Sigmoid colon (tissue), 7 donors: ENCODE measurements around the gene PDE4D. TPM values are rescaled to one million over a fixed set of nuclear protein-coding genes. Genes with fewer than 3 reads are reported as not detected.

Experiments used
- DNase-seq: peaks from one replicate; pipeline ENCODE4 v3.0.0-alpha.2; 2019
- H3K27ac ChIP-seq, 4 donors: fragments of 200-600 bp; sonication (generic); one replicate each; pipeline ENCODE4 v1.5.1; 2016 to 2019; ENCODE audit warnings: mild to moderate bottlenecking in 1 of 4
- H3K27me3 ChIP-seq, 3 donors: fragments of 200-600 bp; sonication (generic); one replicate each; pipeline ENCODE4 v1.5.1; 2019; ENCODE audit warnings: mild to moderate bottlenecking in 1 of 3
- H3K36me3 ChIP-seq, 4 donors: fragments of 200-600 bp; sonication (generic); one replicate each; pipeline ENCODE4 v1.5.1; 2016 to 2019
- H3K4me1 ChIP-seq, 4 donors: fragments of 200-600 bp; sonication (generic); one replicate each; pipeline ENCODE4 v1.5.1; 2017 to 2019
- H3K4me3 ChIP-seq, 4 donors: fragments of 200-600 bp; sonication (generic); one replicate each; pipeline ENCODE4 v1.5.1; 2017 to 2019; ENCODE audit warnings: mild to moderate bottlenecking in 2 of 4, moderate library complexity in 1 of 4
- H3K9me3 ChIP-seq, 4 donors: fragments of 200-600 bp in 3 of 4; sonication (generic) in 3 of 4; one replicate each; pipeline versions ENCODE4 v1.5.1 to v1.6.1; 2013 to 2019
- CTCF ChIP-seq, 4 experiments: fragments of 450-650 bp in 3 of 4; fragments of 200-600 bp in 1 of 4; IDR thresholded peaks; one replicate each; pipeline ENCODE4 v1.5.1; 2016 to 2019; ENCODE audit warnings: antibody characterized with exemption in 4 of 4, mild to moderate bottlenecking in 3 of 4, moderate library complexity in 2 of 4
- EP300 ChIP-seq, 4 donors: sonication (generic); formaldehyde crosslinking; IDR thresholded peaks; one replicate each; pipeline ENCODE4 v1.6.1; 2017; ENCODE audit warnings: antibody characterized with exemption in 4 of 4
- POLR2A ChIP-seq, 2 donors: fragments of 450-650 bp; IDR thresholded peaks; one replicate each; pipeline ENCODE4 v1.6.1; 2016; ENCODE audit warnings: antibody characterized with exemption in 2 of 2, mild to moderate bottlenecking in 2 of 2, moderate library complexity in 2 of 2
- POLR2AphosphoS5 ChIP-seq, 4 donors: sonication (generic); formaldehyde crosslinking; IDR thresholded peaks; one replicate each; pipeline ENCODE4 v1.6.1; 2017; ENCODE audit warnings: antibody characterized with exemption in 4 of 4
- WGBS, 2 donors: extraction: QIAGEN DNeasy Blood & Tissue Kit; methylation state at CpG; one replicate each; pipeline ENCODE4 v1.1.7; 2013; 5-methylcytosine and 5-hydroxymethylcytosine counted together
- intact Hi-C: fragments of 100-400 bp; cut with DNase I; formaldehyde crosslinking; loops from one replicate; pipeline ENCODE4 v1.15.1; 2023
- polyA plus RNA-seq, 3 donors: library from polyadenylated mRNA; stranded (reverse); fragments of 200-250 nt; gene quantifications; one replicate each; pipeline ENCODE4 v1.2.3, GENCODE V29; 2013
- total RNA-seq, 4 donors: library from RNA; depleted of rRNA; stranded (reverse); fragments of >200 nt; gene quantifications; one replicate each; pipeline ENCODE4 v1.1.0, GENCODE V29; 2016
- donor health status: healthy with polysubstance abuse.
- donor health status: Bipolar disorder and iron deficiency.
- donor health status: healthy.

The PDE4D gene
- total and polyA plus RNA-seq, 7 donors = 6.0 to 289 (median 169) TPM

DNA sequence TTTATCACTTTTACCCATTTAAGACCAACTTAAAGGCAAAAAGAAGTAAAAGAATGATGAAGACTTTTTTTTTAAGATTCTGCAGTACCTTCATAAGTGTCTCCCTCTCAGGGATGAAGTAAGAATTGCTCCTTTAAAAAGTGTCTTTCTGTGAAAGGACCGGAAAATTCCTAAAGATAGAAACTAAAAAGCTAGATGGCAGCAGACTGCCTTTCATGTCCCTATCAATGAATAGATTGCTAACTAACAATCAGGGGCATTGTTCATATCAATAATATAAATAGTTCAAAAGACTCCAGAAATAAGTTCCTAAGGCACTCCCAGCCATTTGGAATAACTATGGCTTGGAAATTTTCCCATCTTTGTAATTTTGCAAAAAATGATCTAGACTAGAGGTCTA, 558.0 kb downstream of the PDE4D start:
- WGBS, 2 donors = 88 to 96% methylated on average over 1 of the region's 1 CpG
- H3K36me3 ChIP-seq = no peaks in the 10 kb centered on the region
- no peaks in the 10 kb centered on the region for H3K27me3 ChIP-seq
- H3K9me3 ChIP-seq = no peaks in the 10 kb centered on the region
- peaks cover 0 to 3% (median 0%) of the 10 kb centered on the region in 4 donors for H3K4me1 ChIP-seq
- no peak overlapping the region for H3K4me3 ChIP-seq
- intact Hi-C loops = no loop called here
- DNase-seq = no peak
- TF ChIP-seq EP300 (IDR thresholded peaks at IDR 0.05) (no peak), POLR2A (IDR thresholded peaks at IDR 0.05) (no peak), CTCF (IDR thresholded peaks at IDR 0.05) (no peak), POLR2AphosphoS5 (IDR thresholded peaks at IDR 0.05) (no peak)
- no peak overlapping the region for H3K27ac ChIP-seq

DNA sequence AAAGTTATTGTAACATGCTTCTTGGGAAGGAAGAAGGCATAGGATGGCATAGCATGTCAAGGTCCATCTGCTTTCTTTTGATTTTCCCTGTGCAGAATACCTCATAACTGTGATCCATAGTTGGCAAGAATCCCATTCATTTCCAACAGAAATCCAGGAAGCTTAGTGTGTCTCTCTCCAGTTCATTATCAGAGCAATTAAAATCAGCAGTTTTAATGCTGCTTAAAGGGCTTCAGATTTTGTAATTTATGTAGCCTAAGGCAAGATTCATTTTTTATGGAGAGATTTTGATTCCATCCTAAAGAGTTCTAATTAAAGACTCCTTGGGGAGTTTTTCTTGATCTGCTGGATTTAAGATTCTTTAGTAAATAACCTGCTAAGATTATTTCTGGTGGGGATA, 560.1 kb downstream of the PDE4D start:
- DNase-seq = no peak
- TF ChIP-seq EP300 (IDR thresholded peaks at IDR 0.05) = no peak
- no peak for TF ChIP-seq POLR2A (IDR thresholded peaks at IDR 0.05)
- TF ChIP-seq CTCF (IDR thresholded peaks at IDR 0.05) = no peak
- no peak for TF ChIP-seq POLR2AphosphoS5 (IDR thresholded peaks at IDR 0.05)
- no peak overlapping the region for H3K4me3 ChIP-seq
- H3K4me1 ChIP-seq = peaks cover 0 to 12% (median 10%) of the 10 kb centered on the region in 4 donors
- intact Hi-C loops = no loop called here
- H3K36me3 ChIP-seq = no peaks in the 10 kb centered on the region
- no peaks in the 10 kb centered on the region for H3K27me3 ChIP-seq
- H3K27ac ChIP-seq = no peak overlapping the region
- H3K9me3 ChIP-seq = no peaks in the 10 kb centered on the region

DNA sequence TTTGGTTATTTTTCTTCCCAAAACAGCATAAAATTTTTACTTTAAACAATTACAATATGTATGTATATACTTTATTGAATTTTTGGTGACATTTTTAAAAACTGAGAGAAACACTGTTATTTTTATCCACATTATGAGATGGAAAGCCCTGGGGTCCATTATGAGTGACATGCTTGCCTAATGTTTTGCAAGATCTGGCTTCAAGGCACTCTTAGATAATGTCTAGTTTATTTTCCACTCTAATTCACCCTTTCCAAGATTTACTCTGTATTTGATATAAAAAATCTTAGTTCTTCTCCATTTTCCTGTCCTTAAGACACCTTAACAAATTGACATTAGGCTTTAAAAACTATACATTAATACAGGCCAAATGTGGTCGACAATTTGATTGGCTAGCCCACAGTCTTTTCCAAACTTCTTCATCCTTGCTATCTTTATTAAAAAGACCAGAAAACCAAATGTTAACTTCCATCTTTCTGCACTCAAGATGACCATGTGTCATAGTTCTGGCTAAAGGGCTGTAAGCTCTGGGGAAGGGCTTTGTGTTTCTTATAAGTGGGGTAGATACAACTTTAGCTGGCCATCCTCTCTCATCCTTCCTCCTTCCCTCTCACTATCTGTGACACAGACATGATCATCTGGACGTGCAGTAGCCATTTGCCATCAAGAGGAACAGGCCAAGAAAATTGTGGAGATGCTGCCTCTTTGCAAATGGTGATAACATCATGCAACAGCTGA, 561.1 kb downstream of the PDE4D start:
- intact Hi-C loops = no loop called here
- no peak for DNase-seq
- Histone ChIP-seq H3K4me1 (peaks cover 0 to 21% (median 17%) of the 10 kb centered on the region in 4 donors), H3K27me3 (no peaks in the 10 kb centered on the region), H3K9me3 (no peaks in the 10 kb centered on the region), H3K27ac (no peak overlapping the region), H3K36me3 (no peaks in the 10 kb centered on the region), H3K4me3 (no peak overlapping the region)
- TF ChIP-seq EP300 (IDR thresholded peaks at IDR 0.05) (no peak), POLR2A (IDR thresholded peaks at IDR 0.05) (no peak), CTCF (IDR thresholded peaks at IDR 0.05) (no peak), POLR2AphosphoS5 (IDR thresholded peaks at IDR 0.05) (no peak)
- WGBS, 2 donors = 92 to 95% methylated on average over 2 of the region's 2 CpGs

DNA sequence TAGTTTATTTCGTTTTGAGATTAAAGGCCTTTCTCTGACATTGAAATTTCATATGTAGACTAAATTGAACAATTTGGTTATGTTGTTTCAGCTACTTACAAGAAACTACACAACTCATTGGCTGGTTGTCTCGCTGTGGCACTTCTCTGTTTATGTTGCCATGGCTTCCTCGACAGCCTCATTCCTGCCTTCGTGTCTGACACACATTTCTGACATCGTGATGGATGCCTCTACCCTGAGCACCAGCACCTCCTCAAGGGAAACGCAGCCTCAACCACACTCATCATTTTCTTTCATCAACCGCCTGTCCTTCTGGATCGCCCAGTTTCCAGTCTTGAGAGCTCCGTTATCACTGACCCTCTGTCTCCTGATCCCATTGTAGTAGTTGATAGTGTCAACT, 562.8 kb downstream of the PDE4D start:
- Histone ChIP-seq H3K4me3 (no peak overlapping the region), H3K4me1 (peaks cover 0 to 24% (median 16%) of the 10 kb centered on the region in 4 donors), H3K27ac (peak overlapping the region in 1 of 4 donors; percentile 17), H3K9me3 (no peaks in the 10 kb centered on the region), H3K27me3 (no peaks in the 10 kb centered on the region), H3K36me3 (no peaks in the 10 kb centered on the region)
- TF ChIP-seq EP300 (IDR thresholded peaks at IDR 0.05) (no peak), CTCF (IDR thresholded peaks at IDR 0.05) (no peak), POLR2A (IDR thresholded peaks at IDR 0.05) (no peak), POLR2AphosphoS5 (IDR thresholded peaks at IDR 0.05) (no peak)
- intact Hi-C loops = no loop called here
- DNase-seq = no peak
- 94 to 96% methylated on average over 9 of the region's 9 CpGs for WGBS, 2 donors
